HG03354 (cell line): ENCODE results near the gene PIP4K2C.
A peak's percentile ranks its signal among the peaks of the same experiment; 100 is the strongest.
"Not testable (repeated sequence)": the region's sequence is repeated elsewhere in the genome, so short reads cannot be mapped to it uniquely, and the experiment has no call there.

ENCODE experiments used
- ATAC-seq: cut with Tn5 transposase; IDR thresholded peaks from one replicate; pipeline ENCODE4 v1.9.1; 2021; ENCODE audit warnings: mild to moderate bottlenecking; ENCODE audit not compliant: unreplicated experiment, poor library complexity, severe bottlenecking

The PIP4K2C gene

DNA sequence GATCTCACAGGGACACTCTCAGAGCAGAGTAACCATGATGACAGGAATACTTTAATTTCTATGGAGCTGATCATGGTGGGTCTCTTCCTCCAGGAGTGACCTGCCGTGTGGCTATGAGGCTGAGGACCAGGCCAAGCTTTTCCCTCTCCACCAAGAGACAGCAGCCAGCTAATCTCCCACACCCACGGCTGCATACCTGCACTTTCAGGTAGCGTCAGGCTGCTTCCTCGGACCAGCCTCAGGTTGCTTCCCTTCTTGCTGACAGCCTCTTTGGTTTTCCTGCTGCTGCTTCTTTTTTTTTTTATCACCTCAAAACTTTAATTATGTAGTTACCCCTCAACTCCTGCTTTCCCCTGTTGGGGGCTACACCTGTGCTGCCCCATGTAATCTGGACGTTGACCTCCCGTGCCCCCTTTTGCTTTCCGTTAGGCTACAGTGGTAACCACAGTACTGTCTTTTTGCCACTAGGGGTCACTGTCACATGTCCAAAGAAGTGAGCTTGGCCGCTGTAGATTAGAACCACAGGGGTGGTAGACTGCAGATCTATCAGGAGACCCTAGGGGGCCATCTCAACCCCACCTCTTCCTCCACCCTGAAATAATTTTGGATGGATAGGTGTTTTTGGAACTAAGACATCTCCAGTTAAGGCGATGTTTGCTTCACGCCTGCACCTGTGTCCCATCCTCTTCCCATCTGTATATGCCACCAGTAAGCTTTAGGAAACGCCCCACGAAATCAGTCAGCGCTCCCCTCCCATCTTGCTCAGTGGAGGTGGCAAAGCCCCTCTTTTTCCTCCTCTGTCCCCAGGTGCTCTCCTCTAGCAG is 7.8 kb upstream of the PIP4K2C start:
- peak; percentile 99 for ATAC-seq

DNA sequence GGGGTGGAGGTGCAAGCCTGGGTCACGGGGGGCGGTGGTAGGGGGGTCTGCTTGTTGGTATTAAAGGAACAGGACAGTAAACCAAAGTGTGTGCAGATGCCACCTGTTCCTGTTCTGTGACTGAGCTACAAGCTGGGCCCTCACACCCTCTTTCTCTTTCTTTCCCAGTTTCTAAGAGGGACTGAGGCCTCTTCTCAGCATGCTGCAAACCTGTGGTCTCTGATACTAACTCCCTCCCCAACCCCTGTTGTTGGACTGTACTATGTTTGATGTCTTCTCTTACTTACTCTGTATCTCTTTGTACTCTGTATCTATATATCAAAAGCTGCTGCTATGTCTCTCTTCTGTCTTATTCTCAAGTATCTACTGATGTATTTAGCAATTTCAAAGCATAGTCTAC is 6.9 kb upstream of the PIP4K2C start:
- ATAC-seq = no peak

DNA sequence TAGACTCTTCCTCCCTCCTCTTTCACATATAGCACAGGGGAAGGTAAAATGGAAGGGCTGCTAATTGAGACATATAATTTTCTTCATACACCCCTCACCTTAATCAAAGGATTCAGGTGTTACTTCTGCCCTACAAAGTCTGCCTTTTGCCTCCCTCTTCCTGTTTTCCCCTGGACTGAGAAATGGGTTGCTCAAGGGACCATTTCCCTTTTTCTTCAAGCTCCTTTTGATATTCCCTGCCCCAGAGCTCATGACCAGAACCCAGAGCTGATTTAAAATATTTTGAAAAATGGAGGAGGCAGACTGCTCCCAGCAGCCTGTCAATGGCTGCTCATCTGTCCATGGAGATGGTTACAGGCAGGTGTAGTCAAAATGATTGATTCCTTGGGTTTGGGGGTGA is 6.3 kb upstream of the PIP4K2C start:
- no peak for ATAC-seq

DNA sequence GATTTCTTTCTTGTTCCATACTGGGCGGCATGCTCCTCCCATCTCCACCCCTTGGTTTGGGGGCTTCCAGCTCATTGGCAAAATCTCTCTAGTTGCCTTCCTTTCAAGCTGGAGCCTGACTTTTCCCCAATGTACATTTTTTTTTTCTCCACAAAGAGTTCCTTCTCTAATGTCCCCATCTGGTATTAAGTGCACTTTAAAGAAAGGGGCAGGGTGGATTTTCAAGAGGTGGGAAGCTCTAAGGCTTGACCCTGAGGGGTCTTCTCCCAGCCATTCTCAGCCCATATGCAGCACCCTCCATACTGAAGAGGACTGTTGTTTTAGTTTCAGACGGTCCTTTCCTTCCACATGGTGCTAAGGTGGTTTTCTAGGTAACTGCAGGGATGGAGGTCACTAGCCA is 5.8 kb upstream of the PIP4K2C start:
- ATAC-seq = no peak

DNA sequence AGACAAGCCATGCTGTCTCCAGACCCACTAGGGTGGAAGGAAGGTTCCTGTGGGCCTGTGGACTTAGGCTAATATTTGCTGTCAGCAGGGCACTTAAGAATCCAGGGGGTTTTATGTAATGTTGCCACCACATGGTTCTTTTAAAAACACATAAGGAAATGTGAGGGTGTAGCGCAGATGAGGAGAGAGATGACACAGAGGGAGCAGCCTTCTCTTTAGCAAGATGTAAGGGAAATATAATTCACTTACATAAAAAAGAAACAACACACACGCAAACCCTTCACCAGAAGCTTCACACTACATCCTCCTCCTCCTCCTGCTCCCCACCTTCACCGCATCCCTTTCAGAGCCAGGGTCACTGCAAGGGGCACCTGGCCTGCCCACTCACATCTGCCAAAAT is 4.9 kb upstream of the PIP4K2C start:
- no peak for ATAC-seq

DNA sequence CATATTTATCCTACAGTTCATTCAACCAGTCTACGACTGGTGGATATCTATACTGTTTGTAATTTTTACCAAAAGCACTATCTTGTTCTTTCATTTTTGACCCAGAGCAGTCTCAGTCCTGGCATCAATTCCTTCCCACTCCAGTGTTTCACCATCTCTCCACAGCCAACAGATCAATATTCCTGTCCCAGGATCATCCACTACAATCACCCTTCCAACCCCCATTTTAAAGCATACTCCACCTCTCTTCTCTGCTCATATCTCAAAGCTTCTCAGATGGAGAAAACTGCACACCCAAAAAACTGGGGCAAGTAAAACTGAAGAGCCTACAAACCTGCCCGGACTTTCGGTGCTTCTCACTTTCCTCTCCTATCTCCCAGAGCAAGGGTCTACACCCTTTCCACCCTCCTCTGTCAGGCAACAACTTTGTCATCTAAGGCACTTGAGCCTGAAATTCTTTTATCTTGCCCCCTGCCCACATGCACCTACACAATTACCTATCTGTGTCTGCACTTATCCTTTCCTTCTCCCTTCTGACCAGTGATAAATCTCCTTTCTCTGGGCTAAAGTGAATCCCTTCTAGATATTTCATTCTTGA is 4.1 kb upstream of the PIP4K2C start:
- no peak for ATAC-seq

DNA sequence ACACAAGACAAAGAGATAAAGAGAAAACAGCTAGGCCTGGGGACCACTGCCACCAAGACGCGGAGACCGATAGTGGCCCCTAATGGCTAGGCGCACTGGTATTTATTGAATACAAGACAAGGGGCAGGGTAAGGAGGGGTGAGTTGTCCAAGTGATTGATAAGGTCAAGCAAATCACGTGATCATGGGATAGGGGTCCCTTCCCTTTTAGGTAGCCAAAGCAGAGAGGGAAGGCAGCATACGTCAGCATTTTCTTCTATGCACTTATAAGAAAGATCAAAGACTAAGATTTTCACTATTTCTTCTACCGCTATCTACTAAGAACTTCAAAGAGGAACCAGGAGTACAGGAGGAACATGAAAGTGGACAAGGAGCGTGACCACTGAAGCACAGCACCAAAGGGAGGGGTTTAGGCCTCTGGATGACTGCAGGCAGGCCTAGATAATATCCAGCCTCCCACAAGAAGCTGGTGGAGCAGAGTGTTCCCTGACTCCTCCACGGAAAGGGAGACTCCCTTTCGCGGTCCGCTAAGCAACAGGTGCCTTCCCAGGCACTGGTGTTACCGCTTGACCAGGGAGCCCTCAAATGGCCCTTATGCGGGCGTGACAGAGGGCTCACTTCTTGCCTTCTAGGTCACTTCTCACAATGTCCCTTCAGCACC is 1.9 kb upstream of the PIP4K2C start:
- not testable (repeated sequence) for ATAC-seq

DNA sequence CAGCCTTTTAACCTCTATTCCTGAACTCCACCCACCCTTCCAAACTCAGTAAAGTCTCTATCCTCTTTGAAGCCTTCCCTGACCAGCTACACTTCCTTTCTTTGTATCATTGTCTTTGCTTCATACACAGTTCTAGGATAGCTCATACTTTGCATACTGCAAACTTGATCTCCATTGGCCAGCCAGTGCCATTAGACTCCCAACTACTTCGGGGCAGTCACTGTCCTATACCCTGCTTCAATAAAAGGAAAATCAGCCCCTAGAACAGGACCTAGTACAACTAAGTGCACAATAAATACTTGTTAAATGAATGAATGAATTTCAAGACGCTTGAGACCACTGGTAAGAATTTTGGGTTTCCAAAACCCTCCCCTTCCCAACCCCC is 521 bp upstream of the PIP4K2C start:
- no peak for ATAC-seq

DNA sequence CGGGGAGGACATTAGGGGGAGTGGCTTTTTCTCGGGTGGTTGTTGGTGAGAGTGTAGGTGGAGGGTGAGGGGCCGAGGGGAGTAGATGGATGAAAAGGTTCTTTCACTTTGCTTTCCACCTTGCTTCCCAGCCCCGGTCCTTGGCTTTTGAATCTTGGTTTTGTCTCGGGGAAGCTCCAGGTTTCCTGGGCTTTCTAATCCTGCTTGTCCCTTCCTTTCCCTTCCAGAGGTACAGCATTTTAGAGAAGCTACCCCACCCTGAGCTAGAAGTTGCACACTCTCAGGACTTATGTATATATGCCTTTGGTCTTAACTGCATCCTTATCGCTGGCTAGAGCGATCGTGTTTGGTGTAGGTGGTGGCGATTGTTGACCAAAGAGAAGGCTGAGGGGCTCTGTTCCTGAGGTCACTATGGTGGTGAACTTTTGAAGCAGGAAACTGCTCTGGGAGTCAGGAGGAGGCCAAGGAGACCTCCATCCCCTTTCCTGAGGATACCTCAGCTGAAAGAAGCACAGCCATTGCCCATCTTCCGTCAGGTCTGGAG is 862 bp downstream of the PIP4K2C start:
- no peak for ATAC-seq

DNA sequence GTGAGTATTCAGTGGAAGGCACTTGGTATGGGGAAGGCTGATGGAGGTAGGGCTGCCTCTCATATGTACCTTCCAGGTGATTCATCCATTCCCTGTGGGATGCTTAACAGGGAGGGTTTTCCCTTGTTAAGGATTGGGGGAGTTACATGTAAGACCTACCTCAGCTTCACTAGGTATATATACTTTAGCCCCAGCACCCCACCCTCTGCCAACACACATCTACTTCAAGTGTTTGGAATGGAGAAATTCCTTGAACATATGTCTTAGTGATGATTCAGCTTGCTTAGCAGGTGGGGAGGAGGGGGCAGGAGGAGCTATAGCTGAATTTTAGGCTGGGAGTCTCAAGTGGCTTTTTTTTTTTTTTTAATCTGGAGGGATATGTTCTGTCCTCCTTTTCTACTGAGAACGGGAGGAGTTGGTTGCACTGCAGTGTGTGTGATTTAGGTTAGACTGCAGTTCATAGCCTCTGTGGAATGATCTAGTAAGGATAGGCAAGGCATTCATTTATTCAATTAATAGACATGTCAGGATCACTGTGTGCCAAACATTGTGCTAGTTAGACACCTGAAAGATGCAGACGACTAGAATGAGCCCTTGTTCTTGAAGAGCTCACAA is 1.7 kb downstream of the PIP4K2C start:
- no peak for ATAC-seq

DNA sequence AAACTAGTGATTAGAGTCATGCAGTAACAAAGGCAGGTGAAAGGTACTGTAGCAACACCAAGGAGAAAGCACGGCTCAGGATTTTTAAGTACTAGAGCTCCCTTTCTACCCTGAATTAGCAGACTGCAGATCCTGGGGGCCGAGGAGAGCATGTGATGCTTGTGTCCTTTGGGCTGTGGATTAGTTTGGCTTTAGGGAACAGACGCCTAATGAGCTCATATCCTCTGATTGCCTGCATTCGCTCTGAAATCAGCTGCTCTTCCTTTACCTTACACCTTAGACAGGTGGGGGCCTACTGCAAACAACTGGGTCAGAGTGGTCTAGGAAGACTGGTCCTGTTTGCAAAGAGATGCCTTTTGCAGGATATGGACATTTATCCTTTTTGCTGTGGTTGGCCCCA is 2.2 kb downstream of the PIP4K2C start:
- no peak for ATAC-seq

DNA sequence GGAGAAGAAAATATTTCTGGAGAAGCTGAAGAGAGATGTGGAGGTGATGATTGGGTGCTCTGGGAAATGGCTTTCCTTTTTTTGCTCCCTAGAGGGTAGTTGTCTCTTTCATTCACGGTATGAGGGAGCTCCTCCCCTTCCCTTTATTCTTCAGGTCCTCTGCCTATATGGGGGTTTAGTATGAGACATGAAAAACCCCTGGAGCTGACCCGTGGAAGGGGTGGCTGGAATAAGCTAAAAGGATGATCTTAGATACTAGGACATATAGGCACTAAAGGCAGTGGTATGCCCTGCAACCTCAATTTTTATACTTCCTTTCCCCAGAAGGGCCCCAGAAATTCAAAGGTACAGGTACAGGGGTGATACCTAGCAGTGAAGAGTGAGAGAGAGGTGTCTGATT is 9.4 kb downstream of the PIP4K2C start:
- ATAC-seq = no peak

DNA sequence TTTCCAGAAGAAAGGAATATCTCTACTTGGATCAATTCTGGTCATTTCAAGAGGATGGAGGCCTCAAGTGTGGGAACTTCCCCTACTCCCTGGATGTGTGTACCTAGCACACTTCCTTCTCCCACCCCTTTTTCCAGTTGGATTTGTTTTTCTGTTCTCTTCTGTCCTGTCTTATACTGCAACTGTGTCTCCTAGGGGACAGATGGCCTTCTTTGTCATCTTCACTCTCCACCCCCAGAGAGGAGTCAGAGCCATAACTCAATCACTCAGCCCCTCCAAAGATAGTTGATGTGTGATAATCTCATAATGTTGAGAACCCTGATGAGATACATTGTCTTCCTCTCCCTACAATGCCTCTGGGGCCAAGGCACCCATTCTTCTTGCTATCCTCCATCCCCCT is 11.6 kb downstream of the PIP4K2C start:
- no peak for ATAC-seq

DNA sequence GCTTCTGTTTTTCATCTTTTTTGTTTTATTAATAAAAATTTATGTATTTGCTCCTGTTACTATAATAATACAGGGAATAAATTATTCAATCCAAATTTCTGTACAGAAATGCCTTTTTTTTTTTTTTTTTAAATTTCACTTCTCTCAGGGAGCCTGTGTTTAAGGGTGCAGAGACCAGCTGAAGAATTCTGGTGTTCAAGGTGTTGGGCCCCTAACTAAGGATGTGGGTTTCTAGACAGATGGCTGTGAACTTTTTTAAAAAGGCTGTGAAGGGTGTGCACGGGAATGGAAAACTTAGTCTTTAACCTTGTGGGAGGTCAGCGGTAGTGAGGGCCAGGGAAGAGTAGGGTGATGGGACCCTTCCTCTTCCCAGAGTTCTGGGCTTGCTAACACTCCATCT is 12.3 kb downstream of the PIP4K2C start:
- ATAC-seq = no peak

DNA sequence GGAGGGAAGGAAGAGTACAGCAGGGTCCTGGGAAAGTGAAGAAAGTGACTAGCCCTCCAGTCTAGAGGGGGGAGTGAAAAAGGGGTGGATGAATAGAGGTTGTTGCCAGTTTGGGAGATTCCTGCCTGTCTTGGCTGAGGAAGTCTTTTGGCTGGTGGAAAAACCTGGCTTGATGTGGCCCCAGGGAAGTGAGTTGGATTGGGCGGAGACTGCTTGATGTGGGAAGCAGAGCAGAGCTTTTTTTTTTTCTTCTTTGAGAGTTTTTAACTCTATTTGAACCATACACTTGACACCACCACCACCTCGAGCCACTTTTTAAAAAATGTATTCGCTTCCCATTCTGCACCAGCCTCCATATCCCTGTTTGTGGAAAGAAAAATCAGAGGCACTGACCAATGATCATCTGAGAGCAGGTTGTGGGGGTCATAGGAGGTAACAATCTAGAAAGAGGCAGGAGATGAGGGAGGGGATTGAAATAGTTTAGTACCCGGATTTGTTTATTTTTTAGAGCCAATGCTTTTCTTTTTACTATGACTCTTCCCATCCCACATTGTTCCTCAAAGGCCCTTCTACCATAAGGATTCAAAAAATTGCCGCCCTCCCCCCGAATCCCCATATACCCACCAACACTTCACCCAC is 12.9 kb downstream of the PIP4K2C start:
- ATAC-seq = no peak

DNA sequence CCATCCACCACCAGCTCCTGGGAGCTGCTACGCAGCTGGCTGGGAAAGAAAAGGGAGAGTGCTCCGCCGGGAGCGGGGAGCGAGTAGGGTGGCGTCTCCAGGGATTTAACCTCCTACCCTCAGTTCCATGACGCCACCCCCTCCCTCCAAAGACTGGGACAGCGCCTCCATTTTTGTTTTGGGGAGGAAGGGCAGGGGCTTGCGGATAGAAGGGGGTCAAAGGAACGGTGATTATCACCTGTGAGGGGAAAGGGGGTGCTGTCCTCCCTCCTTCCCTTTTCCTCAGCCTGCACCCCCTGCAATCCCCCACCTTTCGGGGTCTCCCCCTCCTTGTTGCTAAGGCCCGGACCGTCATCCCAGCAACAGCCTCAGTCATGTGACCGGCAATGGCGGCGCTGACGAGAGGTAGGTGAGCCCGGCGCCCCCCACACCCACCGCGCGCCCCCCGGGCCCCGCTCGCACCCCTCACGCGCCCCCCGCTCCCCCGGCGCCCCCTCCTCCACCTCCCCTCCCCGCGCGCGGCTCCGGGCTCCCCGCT is 13.5 kb downstream of the PIP4K2C start, which contains the start of gene DTX3:
DTX3 (plus strand) TSS at position 371 of the 538 bp plus-strand sequence. CDS start 1,694 bp downstream, outside the sequence.
- ATAC-seq = peak; percentile 64

DNA sequence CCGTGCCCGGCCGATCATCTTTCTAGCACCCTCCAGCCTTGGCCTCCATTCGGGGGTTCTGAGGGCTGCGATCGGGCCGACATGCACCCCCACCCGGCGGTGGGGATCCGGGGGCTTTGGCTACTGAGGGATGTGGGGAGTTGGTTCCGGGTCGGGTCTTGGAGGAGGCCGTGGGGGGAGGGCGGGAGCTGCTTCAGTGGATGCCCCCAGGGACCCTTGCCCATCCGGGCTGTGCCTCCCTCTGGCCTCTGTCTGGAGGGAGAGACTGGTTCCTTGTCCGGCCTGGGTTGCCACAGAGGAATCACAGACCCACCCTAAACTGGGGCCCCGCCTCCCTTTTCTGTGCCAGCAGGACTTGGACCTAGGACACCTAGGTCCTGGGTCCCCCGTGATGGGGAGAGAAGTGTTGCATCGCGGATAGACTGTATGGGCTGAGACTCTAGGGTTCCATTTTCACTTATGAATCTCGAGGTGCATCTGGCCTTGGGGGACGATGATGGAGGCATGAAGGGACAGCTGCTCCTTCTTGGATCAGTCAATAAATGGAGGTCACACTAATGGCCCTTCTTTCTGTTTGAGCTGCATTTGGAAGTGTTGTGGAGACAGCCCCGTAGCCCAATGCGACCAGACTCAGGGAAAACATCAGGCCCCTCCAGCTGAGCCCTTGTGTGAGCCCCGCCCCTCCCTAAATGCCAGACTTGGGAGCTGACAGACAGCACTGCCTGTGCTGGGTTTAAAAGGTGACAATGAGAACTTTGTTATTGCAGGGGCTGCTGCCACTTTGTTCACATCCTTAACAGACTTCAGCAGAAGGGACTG is 14.2 kb downstream of the PIP4K2C start:
- ATAC-seq = peak; percentile 57

DNA sequence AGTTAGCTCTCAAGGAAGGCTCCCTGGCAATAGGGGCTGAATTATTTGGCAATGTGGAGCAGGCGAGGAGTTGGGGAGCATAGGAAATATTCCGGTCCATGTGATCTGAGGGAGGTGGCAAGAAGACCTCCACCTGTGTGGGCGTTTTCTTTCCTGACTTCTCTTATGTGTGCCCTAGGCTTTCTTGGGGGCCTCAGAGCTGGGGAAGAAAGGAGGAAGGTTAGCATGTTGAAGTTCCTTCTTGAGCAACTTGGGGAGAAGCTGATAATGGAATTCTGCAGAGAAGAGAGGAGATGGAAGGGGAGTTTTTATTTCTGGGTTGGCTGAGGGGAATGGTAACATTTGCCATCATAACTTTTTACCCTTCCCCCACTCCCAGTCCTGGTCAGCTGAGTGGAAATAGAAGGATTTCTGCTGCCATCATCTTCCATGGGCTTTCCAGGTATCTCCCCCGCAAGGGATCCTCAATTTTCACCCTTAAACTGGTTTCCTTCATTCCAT is 14.9 kb downstream of the PIP4K2C start:
- no peak for ATAC-seq

DNA sequence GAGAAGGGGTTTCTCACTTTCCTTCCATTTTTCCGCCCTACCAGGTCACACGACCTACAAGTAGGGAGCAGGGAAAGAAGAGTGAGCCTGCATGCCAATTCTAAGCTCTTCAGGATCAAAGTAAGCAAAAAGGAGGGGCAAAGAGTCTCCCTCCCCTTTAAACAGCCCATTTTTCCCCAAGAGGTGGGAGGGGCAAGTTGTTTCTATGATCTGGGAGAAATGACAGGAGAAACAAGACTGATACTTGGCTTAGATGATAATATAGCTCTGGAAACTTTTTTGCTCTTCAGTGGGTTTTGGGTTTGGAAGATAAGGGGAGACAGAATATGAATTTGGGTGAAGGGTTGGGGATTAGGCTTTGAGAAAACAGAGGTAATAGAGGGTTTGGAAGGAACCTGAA is 15.4 kb downstream of the PIP4K2C start:
- ATAC-seq = no peak
